ENCODE data around the gene FRMD4B.
A peak's percentile ranks its signal among the peaks of the same experiment; 100 is the strongest.

Gene FRMD4B

GRCh38 chr3:69200384-69201068, 185.4 kb downstream of the FRMD4B start:
- peak; percentile 36 for DNase-seq

GRCh38 chr3:69199942-69200341, 185.9 kb downstream of the FRMD4B start:
- no peak for DNase-seq

GRCh38 chr3:69197922-69198530, 187.9 kb downstream of the FRMD4B start:
- no peak for DNase-seq

DNA sequence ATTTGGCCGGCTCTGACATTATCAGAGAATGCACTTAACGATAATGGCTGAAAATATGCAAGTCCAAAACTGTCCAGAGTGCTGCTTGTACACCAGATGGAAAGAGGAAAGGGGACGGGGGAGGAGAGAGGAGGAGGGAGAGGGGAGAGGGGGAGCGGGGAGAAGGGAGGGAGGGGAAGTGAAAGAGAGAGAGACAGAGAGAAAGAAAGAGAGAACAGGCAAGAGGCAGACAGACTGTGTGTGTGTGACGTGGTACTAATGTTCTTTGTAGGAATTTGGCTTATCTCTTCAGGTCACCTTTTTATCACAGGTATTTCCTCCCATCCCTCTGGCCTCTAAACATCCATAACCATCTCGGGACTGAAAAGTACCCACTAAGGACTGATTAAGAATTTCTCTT, 188.4 kb downstream of the FRMD4B start:
- no peak for DNase-seq

DNA sequence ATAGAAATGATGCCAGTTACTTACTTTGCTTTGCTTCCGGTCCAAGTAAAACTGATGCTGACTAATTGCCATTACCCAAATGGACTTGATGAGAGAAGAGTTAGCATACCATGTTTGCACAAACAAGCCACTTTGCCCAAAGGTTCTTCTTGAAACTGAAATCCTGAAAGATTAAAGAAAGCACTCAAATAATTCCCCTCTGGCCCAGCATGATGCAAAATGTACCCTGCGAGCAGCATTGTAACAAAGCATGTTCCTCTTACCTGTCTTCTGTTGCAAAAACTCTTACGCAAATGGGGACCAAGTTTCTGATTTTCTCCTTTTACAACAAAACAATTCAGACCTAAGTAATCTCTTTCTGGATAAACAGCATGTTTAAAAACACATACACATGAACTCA, 189.0 kb downstream of the FRMD4B start:
- no peak for DNase-seq

DNA sequence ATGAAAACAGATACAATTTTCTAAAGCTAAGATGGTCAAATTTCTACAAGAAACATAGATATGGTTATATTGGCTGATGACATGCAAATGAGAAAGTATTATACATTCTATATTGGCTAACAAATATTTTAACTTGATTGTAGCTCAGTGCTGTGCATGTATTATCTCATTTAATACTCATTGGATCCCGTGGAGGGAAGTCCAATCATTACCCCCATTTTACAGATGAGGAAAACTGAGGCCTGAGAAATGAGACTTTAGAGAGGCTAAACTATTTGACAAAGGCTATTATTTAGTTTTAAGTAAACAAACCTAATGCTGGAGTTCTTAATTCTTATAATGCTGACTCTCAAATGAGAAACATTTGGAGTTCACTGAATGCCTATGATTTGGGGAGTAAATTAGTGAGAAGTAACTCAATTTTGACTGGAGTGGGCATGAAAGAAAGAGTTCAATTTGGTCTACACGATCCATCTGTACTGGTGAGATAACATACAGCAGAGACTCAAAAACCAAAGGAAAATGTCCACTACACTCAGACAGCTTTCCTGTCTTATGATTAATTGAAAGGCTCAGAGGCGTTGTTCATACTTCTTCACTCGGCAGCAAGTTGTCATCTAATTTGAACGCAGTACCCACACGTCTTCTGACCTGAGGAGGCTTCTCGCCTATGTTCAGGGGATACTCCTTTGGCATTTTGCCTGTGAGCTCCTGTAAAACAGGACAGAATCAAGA, 191.3 kb downstream of the FRMD4B start:
- DNase-seq = no peak

- DNase-seq = no peak
These were observed 192.1 kb downstream of the FRMD4B start for GRCh38 chr3:69193749-69194148.

- DNase-seq = peak; percentile 33
These were observed 194.4 kb downstream of the FRMD4B start for GRCh38 chr3:69191516-69191915.

DNA sequence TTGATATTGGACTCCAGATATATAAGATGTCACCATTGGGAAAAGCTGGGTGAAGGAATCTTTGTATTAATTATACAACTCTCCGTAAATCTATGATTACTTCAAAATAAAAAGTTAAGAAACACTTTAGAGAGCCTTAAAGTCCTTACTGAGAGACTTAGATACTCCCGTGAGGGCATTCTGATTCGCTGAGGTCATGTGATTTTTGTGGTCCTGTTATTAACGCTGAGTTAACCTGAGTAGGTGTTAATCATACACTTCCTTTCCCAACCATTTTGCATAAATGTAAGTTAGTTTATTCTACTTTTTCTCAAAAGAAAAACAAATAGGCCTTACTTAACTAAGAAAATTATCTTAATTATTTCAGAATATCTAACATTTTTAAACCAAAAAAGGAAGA, 196.4 kb downstream of the FRMD4B start:
- no peak for DNase-seq

- DNase-seq = no peak
These were observed 199.3 kb downstream of the FRMD4B start for GRCh38 chr3:69186575-69187093.

- no peak for DNase-seq
These were observed 203.1 kb downstream of the FRMD4B start for GRCh38 chr3:69182588-69183316.

GRCh38 chr3:69181592-69182211, 204.2 kb downstream of the FRMD4B start:
- DNase-seq = no peak

- no peak for DNase-seq
These were observed 204.9 kb downstream of the FRMD4B start for GRCh38 chr3:69180869-69181591.

DNA sequence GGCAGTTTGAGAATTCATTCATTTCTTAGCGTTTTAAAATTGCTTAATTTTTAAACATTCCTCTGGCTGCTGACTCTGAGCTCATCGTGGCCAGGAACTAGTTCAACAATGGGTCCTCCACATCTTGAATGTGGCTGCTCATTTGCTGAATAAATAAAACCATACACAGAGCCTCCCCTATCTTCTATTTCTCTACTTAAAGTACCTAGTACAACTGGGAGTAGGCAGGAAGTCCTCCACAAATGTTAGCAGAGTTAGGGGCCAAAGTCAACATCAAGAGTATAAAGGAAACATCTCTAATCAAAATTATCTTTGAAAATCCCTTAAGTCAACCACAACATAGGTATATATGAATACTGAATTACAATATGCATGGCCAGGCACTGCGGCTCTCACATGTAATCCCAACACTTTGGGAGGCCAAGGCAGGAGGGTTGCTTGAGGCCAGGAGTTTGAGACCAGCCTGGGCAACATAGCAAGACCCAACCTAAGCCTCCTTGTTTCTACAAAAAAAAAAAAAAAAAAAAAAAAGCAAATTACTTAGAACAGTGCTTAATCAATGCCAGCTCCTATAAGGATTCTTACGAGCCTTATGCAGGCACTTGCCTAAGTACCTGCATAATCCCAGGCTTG, 206.0 kb downstream of the FRMD4B start:
- DNase-seq = no peak

GRCh38 chr3:69178838-69179739, 206.8 kb downstream of the FRMD4B start:
- no peak for DNase-seq

DNA sequence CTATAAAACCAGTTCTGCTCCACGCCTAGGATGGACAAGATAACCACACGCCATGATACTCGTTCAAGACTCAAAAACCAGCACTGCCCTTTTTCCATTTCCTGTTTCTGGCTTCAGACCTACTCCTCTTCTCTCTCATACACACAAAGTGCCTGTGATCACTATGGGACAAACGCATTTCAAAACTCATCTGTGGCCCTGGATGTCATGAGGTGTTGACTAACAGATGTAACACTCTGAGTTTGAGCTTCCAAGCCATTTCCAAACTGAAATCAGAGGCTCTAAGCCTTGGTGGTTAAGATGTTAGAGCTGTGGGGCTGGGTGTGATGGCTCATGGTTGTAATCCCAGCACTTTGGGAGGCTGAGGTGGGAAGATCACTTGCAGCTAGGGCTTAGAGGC, 207.8 kb downstream of the FRMD4B start:
- DNase-seq = no peak

DNA sequence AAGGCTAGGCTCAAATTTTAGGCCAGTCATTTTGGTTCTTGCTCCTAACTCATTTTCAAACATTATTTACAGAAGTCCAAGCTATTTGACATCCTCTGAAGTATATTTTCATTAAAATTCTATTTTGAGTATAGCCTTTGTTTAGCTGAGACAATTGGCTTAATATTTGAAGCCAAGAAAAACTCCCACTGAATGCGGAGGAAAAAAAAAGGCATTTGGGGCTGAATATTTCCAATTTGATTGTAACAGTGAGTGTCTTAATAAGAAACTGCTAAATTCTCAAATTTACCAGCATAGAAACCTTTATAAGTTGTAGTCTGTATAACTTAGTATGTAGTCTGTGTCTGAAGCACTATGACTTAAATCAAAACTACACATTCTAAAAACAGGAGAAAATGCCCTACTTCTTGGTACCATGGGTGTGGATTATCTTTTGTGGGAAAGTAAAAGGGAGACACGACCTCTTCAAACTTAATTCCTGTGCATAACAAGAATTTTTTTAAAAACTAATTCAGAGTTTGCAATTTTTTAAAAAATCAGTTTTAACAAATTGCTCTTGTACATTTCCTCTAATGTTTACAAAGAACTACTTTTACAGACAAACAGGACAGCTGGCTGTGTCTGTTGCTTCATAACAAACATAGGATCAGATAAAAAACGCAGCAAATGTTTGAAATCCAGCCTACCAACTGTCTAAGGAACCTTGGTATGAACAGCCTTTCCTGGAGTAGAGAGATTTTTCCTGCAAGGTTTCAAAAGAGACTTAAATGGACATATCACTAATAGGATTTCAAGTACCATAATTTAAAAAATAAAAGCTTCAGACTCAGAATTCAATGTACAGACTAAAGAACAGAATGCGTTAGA, 210.8 kb downstream of the FRMD4B start:
- no peak for DNase-seq

- DNase-seq = no peak
These were observed 211.4 kb downstream of the FRMD4B start for GRCh38 chr3:69174445-69174844.

DNA sequence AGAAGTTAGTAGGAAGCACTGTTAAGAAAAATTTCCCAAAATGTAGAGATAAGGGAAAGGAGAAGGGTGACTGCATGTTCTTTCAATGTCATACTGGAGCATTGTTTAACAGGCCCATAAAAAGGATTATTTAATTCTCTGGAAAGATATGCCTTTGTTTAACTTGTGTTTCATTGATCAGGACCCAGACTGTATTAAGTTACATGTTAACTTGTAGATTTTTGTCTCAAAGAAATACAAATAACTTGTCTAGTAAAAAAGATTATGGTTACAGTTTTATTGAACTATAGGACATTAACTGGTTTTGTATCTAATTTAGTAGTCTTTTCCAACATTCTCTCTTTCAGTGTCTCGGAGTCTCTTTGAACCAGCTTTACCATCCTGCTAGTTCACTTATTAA, 213.8 kb downstream of the FRMD4B start:
- DNase-seq = no peak
